HCT116 (cell line): Measurements from ENCODE around the gene CD82.

Source experiments
- EGR1 ChIP-seq: IDR thresholded peaks from 2 replicates; pipeline ENCODE4 v1.6.1; 2012; ENCODE audit warnings: low read depth
- EZH2 ChIP-seq: fragments of 200-600 bp; sonication (generic); IDR thresholded peaks from 2 replicates; pipeline ENCODE4 v1.6.1; 2017; ENCODE audit warnings: antibody characterized with exemption, mixed run types
- EZH2phosphoT487 ChIP-seq: fragments of 200-600 bp; IDR thresholded peaks from 2 replicates; pipeline ENCODE4 v1.6.1; 2018; ENCODE audit warnings: antibody characterized with exemption, borderline replicate concordance
- POLR2A ChIP-seq: IDR thresholded peaks from 2 replicates; pipeline ENCODE4 v1.7.0; 2011; ENCODE audit warnings: borderline replicate concordance; ENCODE audit not compliant: insufficient read depth, insufficient read length; ENCODE audit errors: extremely low read depth
- POLR2AphosphoS5 ChIP-seq: IDR thresholded peaks from 2 replicates; pipeline ENCODE4 v1.6.1; 2011; ENCODE audit warnings: mild to moderate bottlenecking, low read depth, low read length, moderate library complexity
- SIN3A ChIP-seq: IDR thresholded peaks from 2 replicates; pipeline ENCODE4 v1.6.1; 2012; ENCODE audit warnings: low read depth
- TCF7L2 ChIP-seq: IDR thresholded peaks from 2 replicates; pipeline ENCODE4 v1.7.0; 2011; ENCODE audit warnings: borderline replicate concordance, inconsistent platforms; ENCODE audit not compliant: insufficient read depth, insufficient read length; ENCODE audit errors: extremely low read depth
- TF ChIP-seq, protein P1 (sequence below): IDR thresholded peaks from 2 replicates; pipeline ENCODE4 v1.6.1; 2011; ENCODE audit warnings: mild to moderate bottlenecking, low read length, moderate library complexity; ENCODE audit not compliant: insufficient replicate concordance; ENCODE audit errors: extremely low read depth
- TF ChIP-seq, protein P2 (sequence below), 3 experiments: fragments of 200-600 bp in 1 of 3; sonication (generic) in 1 of 3; IDR thresholded peaks in 2 of 3; conservative IDR thresholded peaks in 1 of 3; 2 replicates each; pipeline ENCODE4 v1.5.1; 2012 to 2017; ENCODE audit warnings: low read depth in 2 of 3, low read length in 2 of 3, antibody characterized with exemption in 1 of 3, borderline replicate concordance in 1 of 3, control low read depth in 1 of 3, mild to moderate bottlenecking in 1 of 3, mixed read lengths in 1 of 3, mixed run types in 1 of 3, moderate library complexity in 1 of 3; ENCODE audit not compliant: insufficient read depth in 1 of 3
- TF ChIP-seq, protein P3 (sequence below): IDR thresholded peaks from 2 replicates; pipeline ENCODE4 v1.6.1; 2012

DNA sequence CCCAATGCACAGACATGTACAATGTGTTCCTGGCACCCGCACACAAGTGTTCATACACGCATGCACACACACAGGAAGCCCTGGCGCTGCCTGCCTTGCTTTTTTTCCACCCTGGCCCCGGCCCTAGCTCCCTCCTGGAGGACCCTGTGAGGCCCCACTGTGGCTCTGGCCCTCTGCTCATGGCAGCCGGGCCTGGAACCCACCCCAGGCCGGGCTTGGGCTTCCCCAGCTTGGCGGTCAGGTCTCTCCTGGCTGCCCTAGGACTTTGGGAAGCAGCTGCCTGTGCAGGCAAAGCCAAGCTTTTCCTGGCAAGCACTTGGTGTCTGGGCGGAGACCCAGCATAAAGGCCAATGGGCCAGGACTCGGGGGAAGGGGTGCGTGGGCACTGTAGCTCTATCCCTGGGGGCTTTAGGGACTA, 30.5 kb downstream of the CD82 start:
- TF ChIP-seq, protein P1, sequence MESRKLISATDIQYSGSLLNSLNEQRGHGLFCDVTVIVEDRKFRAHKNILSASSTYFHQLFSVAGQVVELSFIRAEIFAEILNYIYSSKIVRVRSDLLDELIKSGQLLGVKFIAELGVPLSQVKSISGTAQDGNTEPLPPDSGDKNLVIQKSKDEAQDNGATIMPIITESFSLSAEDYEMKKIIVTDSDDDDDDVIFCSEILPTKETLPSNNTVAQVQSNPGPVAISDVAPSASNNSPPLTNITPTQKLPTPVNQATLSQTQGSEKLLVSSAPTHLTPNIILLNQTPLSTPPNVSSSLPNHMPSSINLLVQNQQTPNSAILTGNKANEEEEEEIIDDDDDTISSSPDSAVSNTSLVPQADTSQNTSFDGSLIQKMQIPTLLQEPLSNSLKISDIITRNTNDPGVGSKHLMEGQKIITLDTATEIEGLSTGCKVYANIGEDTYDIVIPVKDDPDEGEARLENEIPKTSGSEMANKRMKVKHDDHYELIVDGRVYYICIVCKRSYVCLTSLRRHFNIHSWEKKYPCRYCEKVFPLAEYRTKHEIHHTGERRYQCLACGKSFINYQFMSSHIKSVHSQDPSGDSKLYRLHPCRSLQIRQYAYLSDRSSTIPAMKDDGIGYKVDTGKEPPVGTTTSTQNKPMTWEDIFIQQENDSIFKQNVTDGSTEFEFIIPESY = no peak
- TF ChIP-seq EGR1 (no peak), SIN3A (no peak), POLR2A (no peak), EZH2 (no peak), TCF7L2 (no peak), POLR2AphosphoS5 (no peak), EZH2phosphoT487 (no peak)
- TF ChIP-seq, protein P2, sequence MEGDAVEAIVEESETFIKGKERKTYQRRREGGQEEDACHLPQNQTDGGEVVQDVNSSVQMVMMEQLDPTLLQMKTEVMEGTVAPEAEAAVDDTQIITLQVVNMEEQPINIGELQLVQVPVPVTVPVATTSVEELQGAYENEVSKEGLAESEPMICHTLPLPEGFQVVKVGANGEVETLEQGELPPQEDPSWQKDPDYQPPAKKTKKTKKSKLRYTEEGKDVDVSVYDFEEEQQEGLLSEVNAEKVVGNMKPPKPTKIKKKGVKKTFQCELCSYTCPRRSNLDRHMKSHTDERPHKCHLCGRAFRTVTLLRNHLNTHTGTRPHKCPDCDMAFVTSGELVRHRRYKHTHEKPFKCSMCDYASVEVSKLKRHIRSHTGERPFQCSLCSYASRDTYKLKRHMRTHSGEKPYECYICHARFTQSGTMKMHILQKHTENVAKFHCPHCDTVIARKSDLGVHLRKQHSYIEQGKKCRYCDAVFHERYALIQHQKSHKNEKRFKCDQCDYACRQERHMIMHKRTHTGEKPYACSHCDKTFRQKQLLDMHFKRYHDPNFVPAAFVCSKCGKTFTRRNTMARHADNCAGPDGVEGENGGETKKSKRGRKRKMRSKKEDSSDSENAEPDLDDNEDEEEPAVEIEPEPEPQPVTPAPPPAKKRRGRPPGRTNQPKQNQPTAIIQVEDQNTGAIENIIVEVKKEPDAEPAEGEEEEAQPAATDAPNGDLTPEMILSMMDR (IDR thresholded peaks at IDR 0.05 in 2 of 3, conservative IDR thresholded peaks at IDR 0.05 in 1 of 3; ENCODE audit: borderline replicate concordance in 1 of 3, insufficient read depth in 1 of 3, low read depth in 2 of 3, low read length in 2 of 3) = no peak
- TF ChIP-seq, protein P3, sequence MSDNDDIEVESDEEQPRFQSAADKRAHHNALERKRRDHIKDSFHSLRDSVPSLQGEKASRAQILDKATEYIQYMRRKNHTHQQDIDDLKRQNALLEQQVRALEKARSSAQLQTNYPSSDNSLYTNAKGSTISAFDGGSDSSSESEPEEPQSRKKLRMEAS = no peak
